ENCODE measurements around the gene LRRC73. TPM values are rescaled to one million over a fixed set of nuclear protein-coding genes. Genes with fewer than 3 reads are reported as not detected.

Gene LRRC73
- total RNA-seq, 2 experiments from 2014 or later = 0.11 to 0.18 TPM

GRCh38 chr6:43457643-43458042 is 52.5 kb downstream of the LRRC73 start:
- H3K9me3 Mint-ChIP-seq = no peaks in the 10 kb centered on the region
- no peak overlapping the region for H3K27ac Mint-ChIP-seq
- CTCF ChIA-PET = interaction anchor here (0.7 to 6.5 kb wide), 2 partner anchors 48 to 59 kb away, joined by 3 to 60 read pairs; partner anchors contain the start of genes POLR1C and YIPF3
- no peak overlapping the region for H3K4me3 Mint-ChIP-seq
- intact Hi-C loops (cut with micrococcal nuclease) = loop anchor here (5.0 kb wide), 1 partner anchor 50 kb away; no protein-coding TSS in a partner anchor
- peaks cover 11% of the 10 kb centered on the region for H3K4me1 Mint-ChIP-seq (ENCODE audit: low read depth)
- DNase-seq (no peak), ATAC-seq (no peak)
- POLR2A ChIA-PET = interaction anchor here (0.6 to 1.4 kb wide), 3 partner anchors 48 to 89 kb away, joined by 3 to 4 read pairs (median 3); no protein-coding TSS in a partner anchor
- peaks cover 23% of the 10 kb centered on the region for H3K27me3 Mint-ChIP-seq
- H3K36me3 Mint-ChIP-seq (ENCODE audit: low read depth) = peaks cover 4% of the 10 kb centered on the region
- no peak for TF ChIP-seq CTCF (IDR thresholded peaks at IDR 0.05)

Other genes with a start within 250 kb of the LRRC73 start
- gene SLC22A7, start 212.1 kb downstream of the LRRC73 start, total RNA-seq = not detected
- gene CRIP3, start 201.5 kb downstream of the LRRC73 start, total RNA-seq = 1 to 10 TPM; 2.2 to 2.4 TPM
- 10 to 100 TPM; 13.1 to 13.5 TPM for gene ZNF318, start 140.7 kb downstream of the LRRC73 start, total RNA-seq
- gene ABCC10, start 82.8 kb downstream of the LRRC73 start, total RNA-seq = 10 to 100 TPM; 27.2 to 27.5 TPM
- 1 to 10 TPM; 1.0 to 1.1 TPM for gene DLK2, start 54.8 kb downstream of the LRRC73 start, total RNA-seq
- 10 to 100 TPM; 30.2 to 32.9 TPM for gene TJAP1, start 32.8 kb downstream of the LRRC73 start, total RNA-seq
- 10 to 100 TPM; 32.6 to 33.9 TPM for gene YIPF3, start 6.6 kb upstream of the LRRC73 start, total RNA-seq
- 10 to 100 TPM; 43.1 to 50.5 TPM for gene POLR1C, start 6.7 kb upstream of the LRRC73 start, total RNA-seq
- gene XPO5, start 65.7 kb upstream of the LRRC73 start, total RNA-seq = 10 to 100 TPM; 92.3 to 92.6 TPM
- gene POLH, start 65.8 kb upstream of the LRRC73 start, total RNA-seq = 10 to 100 TPM; 37.9 to 42.1 TPM
- 10 to 100 TPM; 46.2 to 55.3 TPM for gene GTPBP2, start 118.9 kb upstream of the LRRC73 start, total RNA-seq
- 10 to 100 TPM; 29.0 to 31.7 TPM for gene MAD2L1BP, start 125.5 kb upstream of the LRRC73 start, total RNA-seq
- gene RSPH9, start 134.7 kb upstream of the LRRC73 start, total RNA-seq = under 1 TPM in 1 of 2 experiments, not detected in 1; 0.11 TPM
- 10 to 100 TPM; 45.4 to 52.9 TPM for gene MRPS18A, start 177.4 kb upstream of the LRRC73 start, total RNA-seq